Fibroblast of skin of left biceps (primary cell): ENCODE results near the gene SYT7.

ENCODE experiments used
- DNase-seq, 2 experiments: peaks; one replicate each; pipeline ENCODE4 v3.0.0-alpha.2; 2013; ENCODE audit warnings: low read depth in 2 of 2

Gene SYT7

DNA sequence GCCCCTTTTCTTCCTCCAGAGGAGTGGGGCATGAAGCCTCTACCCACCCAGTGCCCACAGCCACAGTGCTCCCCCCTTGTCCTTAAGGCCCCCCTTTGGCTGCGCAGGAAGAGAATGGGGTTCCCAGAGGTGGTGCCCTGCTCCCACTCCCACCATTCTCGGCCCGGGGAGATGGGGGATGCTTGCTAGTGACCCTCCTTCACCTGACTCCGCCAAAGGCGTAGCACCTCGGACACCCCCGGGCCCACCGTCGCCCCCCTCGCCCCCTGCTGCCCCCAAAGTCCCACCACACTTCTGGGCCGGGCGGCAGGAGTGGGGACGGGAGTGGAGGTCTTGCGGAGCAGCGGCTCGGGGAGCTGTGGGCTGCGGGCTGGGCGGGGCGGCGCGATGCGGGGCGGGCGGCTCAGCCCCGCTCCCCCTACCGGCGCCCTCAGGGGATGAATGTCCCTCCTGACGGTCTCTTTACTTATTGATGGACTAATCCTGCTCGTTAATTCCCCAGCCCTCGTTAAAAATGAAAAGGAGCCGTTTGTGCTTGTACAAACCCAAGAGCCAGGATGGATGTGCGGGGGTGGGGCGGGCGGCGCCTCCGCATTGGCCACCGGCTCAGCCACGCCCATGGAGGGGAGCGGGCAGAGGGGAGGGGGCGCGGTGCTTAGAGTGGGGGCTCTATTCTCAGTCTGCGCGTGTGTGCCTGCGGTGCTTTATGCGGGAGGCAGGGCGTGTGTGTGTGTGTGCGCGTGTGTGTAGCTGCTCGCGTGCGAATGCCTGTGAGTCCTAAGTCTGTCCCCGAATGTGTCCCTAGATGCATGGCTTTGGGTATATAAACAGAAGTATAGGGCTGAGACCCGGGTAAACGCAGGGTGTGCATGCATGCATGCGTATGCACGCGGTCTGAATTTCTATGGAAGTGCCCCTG is 25.6 kb downstream of the SYT7 start:
- DNase-seq, result no peak

DNA sequence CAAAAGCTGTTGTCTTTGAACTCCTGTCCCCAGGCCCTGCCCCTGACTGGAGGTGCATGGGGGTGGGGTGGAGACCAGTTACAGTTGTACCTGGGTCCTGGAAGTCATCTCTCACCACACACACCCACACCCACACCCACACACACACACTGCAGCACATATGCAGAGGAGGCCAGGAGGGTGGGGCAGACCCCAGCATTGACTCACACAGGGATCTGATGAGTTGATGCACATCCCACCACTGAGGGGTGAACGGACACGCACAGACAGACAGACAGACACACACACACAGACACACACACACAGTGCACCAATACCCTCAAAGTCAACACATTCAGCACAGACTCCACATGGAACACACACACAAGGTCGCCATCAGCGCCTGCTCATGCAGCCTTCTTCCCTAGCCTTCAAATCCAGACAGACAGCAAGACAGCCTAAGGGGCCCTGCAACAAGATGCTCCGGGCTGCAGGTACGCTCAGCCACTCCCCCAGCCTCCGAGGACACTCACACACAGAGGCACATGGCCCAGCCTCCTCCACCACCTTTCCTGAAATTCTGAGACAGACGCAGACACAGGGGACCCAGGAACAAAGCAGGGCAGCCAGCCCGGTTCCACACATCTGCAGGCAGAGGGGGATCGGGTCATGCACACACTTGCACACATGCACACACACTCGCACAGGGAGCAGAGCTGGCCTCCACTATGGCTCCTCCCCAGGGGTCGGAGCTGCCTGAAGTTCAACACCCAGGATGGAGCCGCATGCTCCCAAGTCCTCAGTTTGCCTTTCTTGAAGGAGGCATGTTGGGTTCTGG is 26.5 kb downstream of the SYT7 start:
- DNase-seq, result no peak

DNA sequence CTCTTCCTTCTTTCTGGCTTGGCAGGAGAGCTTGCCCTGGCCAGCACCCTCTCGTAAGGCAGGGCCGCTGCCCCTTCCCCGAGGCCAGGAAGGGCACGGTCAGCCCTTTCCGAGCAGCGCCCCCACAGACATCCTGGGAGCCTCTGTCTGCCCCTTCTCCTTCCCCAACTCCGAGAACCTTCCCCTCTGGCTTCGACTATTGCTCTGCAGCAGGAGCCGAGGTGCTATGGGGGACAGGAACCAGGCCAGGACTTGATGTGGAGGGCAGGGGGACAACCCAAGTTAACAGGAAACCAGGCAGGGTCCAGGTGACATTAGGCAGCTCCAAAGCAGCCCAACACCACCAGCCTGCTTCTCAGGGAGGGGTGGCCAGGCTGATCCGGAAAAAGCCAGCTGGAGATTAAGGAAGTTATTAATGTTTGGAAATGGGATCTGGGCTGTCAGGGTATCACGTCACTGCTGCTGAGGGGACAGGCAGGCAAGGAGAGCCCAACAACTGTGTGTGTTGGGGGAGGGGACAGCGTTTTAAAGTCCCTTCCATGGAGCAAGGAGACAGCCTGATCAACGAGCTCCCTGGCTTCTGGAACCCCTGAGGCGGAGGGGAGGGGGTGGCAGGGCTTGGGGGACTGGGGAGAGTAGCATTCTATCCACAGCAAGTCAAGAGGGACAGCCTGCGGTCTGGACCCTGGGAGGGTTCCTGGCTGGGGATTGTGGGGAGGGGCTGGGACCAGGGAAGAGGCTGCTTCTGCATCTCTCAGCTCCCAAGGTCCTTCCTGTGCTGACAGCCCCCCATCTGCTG is 27.3 kb downstream of the SYT7 start:
- DNase-seq, result no peak

DNA sequence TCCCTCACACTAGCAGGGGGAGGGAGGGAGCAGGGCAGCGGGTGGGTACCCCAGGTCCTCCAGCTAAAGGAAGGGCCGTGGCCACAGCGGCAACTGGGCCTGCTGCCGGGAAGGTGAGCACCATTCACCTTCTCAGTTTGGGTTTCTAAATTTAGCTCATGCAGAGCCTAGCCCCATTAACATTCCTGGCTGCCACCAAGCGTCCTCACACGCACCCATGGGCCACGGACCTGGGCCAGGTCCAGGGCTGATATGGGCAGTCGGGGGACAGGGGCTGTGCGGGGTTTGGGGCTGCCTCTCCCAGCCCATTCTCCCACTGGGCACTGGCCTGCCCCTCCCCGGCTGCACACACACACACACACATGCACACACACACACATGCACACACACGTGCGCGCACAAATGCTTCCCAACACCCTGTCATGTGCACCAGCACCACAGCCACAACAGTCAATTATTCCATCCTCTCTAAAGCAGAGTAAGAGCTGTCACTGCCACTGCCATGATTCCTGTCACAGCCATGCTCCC is 28.7 kb downstream of the SYT7 start:
- DNase-seq, result no peak

DNA sequence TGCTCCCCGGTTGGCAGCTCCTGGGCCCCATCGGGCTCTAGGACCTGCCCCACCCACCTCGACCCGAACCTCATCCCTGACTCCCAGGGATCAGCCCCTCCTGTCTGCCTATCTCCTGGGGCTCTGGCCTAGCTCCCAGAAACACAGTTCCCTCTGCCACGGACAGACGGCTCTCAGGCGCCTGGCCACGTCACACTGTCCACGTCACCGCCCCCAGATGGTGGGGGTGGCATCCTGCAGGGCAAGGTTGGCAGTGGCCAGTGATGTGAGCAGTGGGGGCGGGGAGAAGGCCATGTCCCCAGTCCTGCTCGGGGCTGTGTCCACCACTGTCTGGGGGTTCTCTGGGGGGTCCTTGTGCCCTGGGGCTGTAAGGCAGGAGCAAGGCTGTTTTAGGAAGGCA is 29.2 kb downstream of the SYT7 start:
- DNase-seq, result no peak

DNA sequence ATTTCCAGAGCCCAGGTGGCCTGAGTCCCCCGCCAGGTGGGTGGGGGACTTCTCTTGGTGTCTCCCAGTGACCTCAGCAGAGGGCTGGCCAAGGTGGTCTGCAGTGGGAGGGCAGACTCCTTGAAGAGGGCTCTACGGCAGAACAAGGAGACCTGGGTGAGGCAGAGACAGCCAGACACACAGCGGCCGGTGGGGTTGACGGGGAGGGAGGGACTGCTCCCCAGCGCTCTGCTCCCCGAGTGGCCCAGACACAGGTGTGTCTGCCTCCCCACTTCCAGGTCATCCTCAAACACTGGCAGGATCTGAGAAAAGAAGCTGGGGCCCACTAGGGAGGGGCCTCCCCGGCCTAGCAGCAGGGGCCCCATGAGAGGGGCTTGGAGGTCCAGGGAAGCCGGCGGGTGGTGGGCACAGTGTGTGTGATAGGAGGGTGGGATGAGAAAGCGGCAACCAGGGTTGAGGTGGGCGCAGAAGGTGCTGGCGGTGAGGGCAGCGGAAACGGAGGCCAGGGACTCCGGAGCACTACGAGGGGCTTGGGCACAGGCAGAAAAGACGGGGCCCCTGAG is 30.1 kb downstream of the SYT7 start:
- no peak for DNase-seq

DNA sequence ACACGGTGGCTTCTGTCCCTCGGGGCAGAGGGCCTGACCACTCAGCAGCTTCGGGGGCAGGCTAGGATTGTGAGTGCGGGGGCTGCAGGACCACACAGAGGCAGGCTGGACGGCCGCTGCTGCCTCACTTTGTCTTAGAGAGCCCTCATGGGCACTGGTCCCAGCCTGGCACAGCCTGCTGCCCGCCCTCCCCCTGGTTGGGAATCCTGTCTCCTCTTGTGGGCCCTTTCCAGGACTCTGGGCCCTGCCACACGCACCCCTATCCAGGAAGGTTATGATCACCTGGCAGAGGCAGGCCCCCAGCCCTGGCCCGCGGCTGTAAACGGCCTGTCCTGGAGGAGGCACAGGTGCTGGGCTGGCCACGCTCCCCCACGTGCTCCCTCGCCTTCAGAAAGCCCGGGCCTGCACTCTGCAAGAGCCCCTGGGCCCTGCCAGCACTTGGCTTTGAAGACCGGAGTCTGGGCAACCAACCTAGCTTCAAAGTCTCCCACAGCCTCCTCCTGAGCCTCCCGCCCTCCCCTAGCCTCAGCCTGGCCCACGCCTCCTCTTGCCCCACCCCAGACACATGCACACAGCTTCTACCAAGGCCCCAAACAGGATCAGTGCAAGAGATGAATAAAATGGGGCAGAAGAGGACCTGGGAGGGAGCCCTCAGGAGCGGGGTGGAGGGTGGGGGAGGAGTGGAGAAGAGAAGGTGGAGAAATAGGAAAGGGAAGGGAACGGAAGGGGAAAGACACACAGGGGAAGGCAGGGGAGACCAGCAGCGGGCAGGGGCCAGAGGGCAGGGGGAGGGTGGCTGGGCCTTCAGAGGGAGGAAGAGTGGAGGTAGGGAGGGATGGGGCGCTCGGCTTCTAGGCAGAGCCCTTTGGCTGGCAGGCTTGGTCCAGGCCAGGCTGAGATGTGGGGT is 31.0 kb downstream of the SYT7 start:
- DNase-seq, result no peak

DNA sequence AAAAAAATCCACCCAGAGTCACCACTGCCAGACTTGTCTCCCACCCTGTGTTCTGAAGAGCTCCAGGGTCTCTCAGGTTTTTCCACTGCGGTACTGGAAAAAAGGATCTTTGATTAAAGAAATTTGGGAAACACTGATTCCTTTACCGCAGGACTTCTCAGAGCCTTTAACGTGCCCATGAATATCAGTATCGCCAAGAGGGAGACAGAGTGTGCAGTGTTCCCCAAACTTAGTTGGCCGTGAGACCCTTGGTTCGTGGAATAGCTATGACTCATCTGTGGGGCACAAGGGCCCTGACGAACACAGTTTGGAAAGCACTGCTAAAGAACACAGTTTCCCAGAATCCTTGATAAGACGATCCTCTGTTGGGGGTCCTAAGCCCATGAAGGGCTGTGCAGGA is 31.7 kb downstream of the SYT7 start:
- DNase-seq, result no peak

DNA sequence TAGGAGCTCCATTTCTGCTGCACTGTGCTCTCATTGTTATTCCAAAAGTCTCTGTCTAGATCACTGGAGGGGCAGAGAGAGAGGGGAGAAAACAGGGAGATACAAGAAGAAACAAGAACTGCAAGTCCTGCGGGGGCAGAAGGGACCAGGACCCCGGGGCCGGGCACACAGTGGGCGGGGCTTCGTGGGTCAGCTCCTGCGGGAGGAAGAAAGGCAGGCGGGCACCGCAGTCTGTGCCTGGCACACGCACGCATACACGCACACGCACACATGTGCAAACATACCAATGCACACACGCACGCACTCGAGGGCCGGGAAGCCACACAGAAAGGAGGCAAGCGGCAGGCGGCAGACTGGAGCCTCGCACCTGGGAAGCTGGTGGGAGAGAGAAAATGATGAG is 33.6 kb downstream of the SYT7 start:
- DNase-seq, result no peak

DNA sequence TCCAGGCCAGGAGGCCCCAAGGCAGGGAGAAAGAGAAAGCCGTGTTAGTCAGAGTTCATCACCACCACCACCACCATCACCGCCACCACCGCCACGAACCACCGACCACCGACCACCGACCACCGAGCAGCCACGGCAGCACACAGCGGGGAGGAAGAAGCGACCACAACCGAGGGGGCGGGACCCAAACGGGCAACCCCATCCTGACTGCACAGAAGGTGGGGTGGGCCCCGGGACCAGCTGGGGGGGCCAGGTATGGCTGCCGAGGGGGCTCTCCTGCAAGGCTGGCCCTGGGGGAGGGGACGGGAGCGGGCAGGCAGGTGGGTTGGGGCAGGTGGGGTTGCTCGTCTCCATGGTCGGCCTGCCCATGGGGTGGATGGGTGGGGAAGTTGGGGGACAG is 34.2 kb downstream of the SYT7 start:
- DNase-seq, result no peak

DNA sequence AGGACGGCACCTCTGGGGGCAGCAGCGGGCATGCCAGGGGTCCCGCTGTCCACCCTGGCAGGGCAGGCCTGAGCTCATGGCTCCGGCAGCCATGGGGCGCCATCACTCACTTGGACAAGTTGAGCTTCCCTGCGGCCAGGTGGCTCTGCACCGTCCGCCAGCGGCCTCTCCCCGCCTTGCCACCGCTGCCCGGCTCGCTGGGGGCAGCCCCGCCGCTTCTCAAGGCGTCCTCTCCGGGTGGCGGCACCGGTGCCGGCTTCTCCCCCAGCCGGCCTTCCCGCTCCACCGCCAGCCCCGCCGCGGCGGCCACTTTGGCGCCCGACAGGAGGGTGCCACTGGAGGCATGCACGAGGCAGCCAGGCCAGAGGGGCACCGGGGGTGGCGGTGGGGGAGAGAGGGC is 35.0 kb downstream of the SYT7 start:
- no peak for DNase-seq

DNA sequence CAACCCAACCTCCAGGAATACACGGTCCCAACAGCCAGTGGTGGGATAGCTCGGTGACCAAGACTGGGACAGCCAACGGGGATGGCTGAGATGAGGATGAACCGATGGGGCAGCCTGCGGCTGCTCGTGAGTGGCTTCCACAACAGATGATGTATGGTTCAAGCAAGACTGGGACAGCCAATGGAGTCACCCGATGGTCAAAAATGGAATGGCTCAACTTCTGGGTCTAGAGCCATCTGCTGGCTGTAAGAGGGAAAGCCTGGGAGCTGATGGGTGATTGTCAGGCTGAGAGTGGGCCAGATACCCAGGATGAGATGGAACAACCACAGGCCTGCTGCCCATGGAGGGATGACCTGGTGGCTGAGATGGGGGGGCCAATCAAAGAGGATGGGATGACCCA is 35.5 kb downstream of the SYT7 start:
- DNase-seq, result no peak

DNA sequence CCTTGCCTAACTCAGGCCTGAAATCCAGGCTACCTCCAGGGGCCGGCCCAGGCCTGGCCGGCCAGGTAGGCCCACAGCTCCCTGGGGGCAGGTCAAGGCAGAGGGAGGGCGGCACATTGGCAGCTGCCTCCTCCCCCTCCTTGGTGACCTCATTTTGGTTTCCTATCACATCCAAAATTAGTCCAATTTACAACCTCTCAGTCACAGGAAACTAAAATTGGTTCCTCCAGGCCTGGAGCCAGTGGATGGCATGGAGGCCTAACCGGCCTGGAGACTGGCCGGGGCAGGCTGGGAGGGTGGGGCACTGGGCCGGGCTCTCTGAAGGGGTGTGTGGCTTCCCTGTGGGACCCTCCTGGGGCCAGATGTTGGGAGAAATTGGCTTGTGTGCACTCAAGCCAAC is 36.4 kb downstream of the SYT7 start:
- DNase-seq, result no peak

DNA sequence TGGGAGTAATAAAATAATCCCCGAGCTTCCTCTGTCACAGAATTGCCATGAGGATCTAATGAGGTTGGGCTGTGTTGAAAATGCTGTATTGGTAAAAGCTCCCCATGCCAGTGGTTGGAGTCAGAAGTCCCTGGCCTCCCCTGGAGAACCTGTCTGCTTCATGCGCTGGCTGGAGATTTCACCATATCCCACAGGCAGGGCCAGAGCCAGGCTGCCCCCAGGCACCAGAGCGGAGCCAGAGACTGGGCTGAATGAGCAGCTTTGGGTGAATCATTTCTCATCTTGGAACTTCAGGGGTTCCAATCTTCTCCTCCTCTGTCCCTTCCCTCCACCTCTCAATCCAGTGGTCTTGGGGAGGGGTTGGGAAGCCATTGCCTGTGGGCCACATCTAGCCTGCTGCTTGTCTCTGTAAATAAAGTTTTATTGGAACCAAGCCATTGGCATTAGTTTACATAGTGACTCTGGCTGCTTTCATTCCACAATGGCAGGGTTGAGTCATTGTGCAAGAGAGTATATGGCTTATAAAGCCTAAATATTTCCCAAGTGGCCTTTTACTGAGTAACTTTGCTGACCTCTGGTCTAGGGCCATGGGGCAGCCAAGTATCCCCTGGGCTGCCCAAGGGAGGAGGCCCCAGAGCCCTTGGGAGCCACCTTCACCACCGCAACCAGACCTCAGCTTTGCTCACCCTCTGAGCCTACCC is 37.1 kb downstream of the SYT7 start:
- DNase-seq, result no peak

DNA sequence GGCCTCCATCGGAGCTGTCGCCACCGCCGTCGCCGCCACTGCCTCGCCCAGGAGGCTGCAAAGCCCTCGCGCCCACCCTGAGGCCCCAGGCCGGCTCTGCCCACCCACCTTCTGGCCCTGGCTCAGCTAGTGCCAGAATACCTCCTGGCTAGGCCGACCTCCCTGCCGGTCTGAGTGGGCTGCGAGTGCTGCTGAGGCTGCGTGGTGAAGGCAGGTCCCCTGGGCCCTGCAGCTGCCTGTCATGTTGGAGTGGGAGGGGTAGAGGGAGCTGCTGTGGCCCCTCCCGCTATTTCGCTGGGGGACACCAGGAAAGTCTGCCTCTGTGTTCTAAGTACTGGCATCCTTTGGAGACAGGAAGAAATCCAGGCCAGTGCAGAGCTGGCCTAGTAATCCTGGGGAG is 38.2 kb downstream of the SYT7 start:
- no peak for DNase-seq

DNA sequence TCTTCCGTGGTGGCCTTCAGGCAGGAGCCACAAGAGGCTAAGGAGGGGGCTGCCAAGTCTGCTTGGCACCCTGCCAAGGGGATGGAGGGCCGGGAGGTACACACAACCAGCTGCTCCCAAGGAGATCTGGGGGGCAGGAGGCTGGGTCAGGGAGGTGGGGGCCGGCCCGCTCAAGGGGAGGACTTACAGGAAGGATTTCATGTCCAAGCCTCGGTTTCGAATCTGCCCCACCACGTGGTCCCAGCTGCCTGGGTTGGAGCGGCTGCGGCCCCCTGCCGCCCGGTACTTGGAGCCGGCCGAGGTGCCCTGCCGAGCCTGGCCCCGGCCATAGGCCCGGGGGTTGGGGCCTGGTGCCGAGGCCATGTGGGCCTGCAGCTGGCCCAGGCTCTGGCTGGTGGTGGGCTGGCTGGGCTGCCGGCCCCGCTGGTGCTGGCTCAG is 38.8 kb downstream of the SYT7 start:
- DNase-seq, result no peak

DNA sequence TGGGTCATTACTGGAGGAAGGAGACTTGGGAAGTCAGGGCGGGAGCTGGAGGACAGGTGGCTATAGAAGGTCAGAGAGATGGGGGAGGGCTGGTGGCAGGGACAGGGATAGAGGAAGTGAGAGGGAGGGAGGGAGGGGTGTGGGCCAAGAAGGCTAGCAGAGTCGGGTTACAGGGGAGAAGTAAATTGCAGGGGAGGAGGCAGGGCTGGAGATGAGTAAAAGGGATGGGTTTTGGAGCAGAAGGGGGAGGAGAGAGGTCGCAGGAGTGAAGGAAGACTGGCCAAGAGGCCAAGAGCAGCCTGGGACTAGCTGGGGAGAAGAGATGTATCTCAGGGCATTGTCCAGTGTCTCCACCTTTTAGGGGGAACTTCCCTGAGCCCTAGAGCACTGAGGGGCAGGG is 39.3 kb downstream of the SYT7 start:
- DNase-seq, result no peak

DNA sequence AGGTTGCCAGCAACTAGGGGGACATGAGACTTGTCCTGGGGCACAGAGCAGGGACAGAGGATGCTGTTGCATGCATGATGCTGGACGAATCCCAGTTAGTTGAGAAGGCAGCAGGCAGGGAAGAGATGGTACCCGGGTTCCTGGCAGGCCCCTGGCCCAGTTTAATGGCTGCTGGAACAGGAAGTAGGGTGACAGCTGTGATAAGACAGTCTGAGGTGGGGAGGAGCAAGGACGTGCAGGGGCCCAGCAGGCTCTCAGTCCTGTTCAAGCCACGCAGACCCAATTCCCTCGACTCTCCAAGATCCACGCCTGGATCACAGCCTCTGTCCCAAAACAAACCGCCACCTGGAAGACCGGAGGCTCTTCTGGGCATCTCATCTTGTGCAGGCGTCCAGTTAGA is 40.3 kb downstream of the SYT7 start:
- DNase-seq, result no peak

DNA sequence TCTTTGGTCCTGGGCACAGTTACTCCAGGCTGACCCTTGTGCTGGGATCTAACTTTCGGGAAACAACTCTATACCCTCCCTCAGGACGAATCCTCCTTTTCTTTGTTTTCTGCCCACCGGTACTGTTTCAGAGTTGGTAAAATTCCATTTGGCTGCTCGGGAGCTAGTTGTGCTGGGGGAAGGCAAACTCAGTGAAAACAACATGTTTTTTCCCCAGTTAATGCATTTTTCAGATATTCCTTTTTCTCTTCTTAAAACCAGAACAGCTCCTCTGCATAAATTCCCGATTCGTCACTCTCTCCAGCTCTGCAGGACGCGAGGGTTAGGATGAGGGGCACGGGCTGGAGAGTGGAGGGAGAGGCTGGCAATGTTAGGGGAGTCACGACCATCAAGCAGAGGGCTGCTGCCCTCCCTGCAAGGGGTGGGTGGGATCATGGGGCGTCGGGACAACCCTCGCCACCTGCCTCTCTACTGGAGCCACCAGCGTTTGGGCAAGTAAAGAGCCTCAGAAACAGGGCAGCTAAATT is 41.0 kb downstream of the SYT7 start:
- DNase-seq, result no peak

DNA sequence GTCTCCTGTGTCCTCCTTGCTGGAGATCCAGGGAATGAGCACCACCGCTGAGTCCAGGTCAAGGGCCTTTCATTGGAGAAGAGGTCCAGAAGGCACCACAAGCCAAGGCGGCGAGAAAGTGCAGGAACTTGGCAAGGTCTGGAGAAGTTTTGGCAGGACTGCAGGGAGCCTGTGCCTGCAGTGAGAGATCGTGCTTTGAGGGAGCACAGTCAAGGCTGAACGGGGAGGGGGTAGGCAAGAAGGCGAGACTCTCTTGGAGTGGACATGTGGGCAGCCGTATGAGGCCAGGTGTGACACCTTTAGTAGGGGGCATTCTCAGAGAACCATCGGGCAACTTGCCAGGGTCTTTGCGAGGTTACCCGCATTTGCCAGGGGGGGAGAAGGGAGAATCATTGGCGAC is 41.9 kb downstream of the SYT7 start:
- no peak for DNase-seq
